ENCODE measurements around the gene SERPINB1. TPM values are rescaled to one million over a fixed set of nuclear protein-coding genes. Genes with fewer than 3 reads are reported as not detected.

Gene SERPINB1
- total RNA-seq, 4 donors from 2014 or later: 7.7 to 28.2 (median 17.2) TPM

DNA sequence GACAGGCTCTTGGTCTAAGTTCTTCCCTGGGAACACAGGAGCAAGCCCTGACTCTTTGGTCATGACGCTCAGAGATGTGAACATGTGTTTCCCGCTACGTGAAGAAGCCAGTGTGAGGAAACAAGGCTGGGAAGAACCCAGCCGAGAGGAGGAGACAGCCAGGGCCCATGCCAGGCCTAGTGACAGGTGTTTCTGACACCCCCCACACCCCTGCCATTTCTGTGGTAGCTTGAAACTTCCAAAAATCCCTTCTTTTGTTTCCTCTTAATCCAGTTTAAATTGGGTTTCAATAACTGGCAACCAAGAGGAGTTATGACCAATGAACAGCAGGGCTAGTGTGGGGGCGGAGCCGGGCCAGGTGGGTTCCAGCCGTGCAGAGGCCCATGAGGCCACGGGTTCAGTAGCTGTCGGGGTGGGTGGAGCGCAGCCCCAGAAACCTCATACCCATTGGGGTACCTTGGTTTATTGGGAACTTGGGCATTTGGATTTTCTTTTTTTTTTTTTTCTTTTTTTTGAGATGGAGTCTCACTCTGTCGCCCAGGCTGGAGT, 43.0 kb downstream of the SERPINB1 start:
- intact Hi-C loops (cut with DNase I; ENCODE audit: low total_unique reads): no loop called here
- H3K4me1 ChIP-seq: no peaks in the 10 kb centered on the region
- H3K36me3 ChIP-seq: no peaks in the 10 kb centered on the region
- H3K27ac ChIP-seq: no peak overlapping the region
- TF ChIP-seq POLR2A (IDR thresholded peaks at IDR 0.05): no peak
- TF ChIP-seq, protein P1, sequence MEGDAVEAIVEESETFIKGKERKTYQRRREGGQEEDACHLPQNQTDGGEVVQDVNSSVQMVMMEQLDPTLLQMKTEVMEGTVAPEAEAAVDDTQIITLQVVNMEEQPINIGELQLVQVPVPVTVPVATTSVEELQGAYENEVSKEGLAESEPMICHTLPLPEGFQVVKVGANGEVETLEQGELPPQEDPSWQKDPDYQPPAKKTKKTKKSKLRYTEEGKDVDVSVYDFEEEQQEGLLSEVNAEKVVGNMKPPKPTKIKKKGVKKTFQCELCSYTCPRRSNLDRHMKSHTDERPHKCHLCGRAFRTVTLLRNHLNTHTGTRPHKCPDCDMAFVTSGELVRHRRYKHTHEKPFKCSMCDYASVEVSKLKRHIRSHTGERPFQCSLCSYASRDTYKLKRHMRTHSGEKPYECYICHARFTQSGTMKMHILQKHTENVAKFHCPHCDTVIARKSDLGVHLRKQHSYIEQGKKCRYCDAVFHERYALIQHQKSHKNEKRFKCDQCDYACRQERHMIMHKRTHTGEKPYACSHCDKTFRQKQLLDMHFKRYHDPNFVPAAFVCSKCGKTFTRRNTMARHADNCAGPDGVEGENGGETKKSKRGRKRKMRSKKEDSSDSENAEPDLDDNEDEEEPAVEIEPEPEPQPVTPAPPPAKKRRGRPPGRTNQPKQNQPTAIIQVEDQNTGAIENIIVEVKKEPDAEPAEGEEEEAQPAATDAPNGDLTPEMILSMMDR (IDR thresholded peaks at IDR 0.05): no peak
- no peak for DNase-seq
- no peaks in the 10 kb centered on the region for H3K27me3 ChIP-seq
- no peak overlapping the region for H3K4me3 ChIP-seq
- H3K9me3 ChIP-seq: no peaks in the 10 kb centered on the region

- no peaks in the 10 kb centered on the region for H3K4me1 ChIP-seq
- TF ChIP-seq, protein P1 (IDR thresholded peaks at IDR 0.05): no peak
- no peak for TF ChIP-seq POLR2A (IDR thresholded peaks at IDR 0.05)
- DNase-seq: no peak
- no peak overlapping the region for H3K4me3 ChIP-seq
- intact Hi-C loops (cut with DNase I; ENCODE audit: low total_unique reads): no loop called here
- no peaks in the 10 kb centered on the region for H3K9me3 ChIP-seq
- no peaks in the 10 kb centered on the region for H3K27me3 ChIP-seq
- H3K27ac ChIP-seq: no peak overlapping the region
- H3K36me3 ChIP-seq: no peaks in the 10 kb centered on the region
Measured at GRCh38 chr6:2797564-2798031, 44.1 kb downstream of the SERPINB1 start.

DNA sequence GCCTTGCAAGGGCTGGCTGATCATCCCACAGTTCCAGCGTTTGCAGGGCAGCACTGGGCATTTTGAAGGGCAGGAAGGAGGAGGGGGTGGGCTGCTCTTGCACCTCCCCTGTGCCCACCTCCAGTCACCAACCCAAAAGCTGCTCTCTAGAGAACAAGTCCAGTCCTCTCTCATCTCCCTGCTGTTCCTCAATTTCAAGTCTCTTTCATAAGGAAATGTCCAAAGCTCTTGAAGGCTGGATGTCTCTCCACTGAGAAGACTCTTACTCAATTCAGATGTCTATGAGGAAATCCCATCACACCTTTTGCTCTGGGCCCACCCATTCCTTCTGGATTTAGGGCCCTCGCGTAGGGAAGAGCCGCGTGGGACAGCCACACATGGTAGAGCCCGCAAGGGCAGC, 44.8 kb downstream of the SERPINB1 start:
- H3K9me3 ChIP-seq: no peaks in the 10 kb centered on the region
- H3K27ac ChIP-seq: no peak overlapping the region
- no peak for DNase-seq
- no peaks in the 10 kb centered on the region for H3K4me1 ChIP-seq
- TF ChIP-seq POLR2A (IDR thresholded peaks at IDR 0.05): no peak
- TF ChIP-seq, protein P1 (IDR thresholded peaks at IDR 0.05): no peak
- H3K36me3 ChIP-seq: no peaks in the 10 kb centered on the region
- no peak overlapping the region for H3K4me3 ChIP-seq
- intact Hi-C loops (cut with DNase I; ENCODE audit: low total_unique reads): no loop called here
- no peaks in the 10 kb centered on the region for H3K27me3 ChIP-seq

DNA sequence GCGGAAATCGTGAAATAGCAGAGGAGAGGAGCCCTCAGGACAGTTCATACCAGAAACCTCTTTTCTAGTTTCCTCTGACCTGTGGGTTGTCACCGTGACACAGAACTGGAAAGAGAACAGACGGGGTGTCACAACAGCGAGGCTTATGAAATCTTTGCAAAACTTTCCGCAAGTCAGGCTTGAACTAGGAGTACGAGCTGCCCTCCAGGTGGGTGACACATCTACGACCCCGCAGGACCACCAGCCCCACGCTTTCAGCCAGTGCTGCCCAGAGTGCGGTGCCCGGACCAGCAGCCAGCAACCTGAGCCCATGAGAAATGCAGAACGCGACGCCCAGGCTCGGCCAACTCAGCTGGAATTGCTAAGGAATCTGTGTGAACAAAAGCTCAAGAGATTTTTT, 45.7 kb downstream of the SERPINB1 start:
- no peaks in the 10 kb centered on the region for H3K4me1 ChIP-seq

GRCh38 chr6:2795162-2795561, 46.5 kb downstream of the SERPINB1 start:
- Histone ChIP-seq H3K27me3 (no peaks in the 10 kb centered on the region), H3K27ac (no peak overlapping the region), H3K36me3 (no peaks in the 10 kb centered on the region), H3K9me3 (no peaks in the 10 kb centered on the region), H3K4me1 (no peaks in the 10 kb centered on the region), H3K4me3 (no peak overlapping the region)
- TF ChIP-seq, protein P1 (IDR thresholded peaks at IDR 0.05): no peak
- TF ChIP-seq POLR2A (IDR thresholded peaks at IDR 0.05): no peak
- intact Hi-C loops (cut with DNase I; ENCODE audit: low total_unique reads): no loop called here
- DNase-seq: no peak

More for the DNA sequence above, 45.7 kb downstream of the SERPINB1 start:
- H3K9me3 ChIP-seq: no peaks in the 10 kb centered on the region
- no peak for TF ChIP-seq POLR2A (IDR thresholded peaks at IDR 0.05)
- TF ChIP-seq, protein P1 (IDR thresholded peaks at IDR 0.05): no peak
- H3K36me3 ChIP-seq: no peaks in the 10 kb centered on the region
- intact Hi-C loops (cut with DNase I; ENCODE audit: low total_unique reads): no loop called here
- H3K4me3 ChIP-seq: no peak overlapping the region
- no peak overlapping the region for H3K27ac ChIP-seq
- H3K27me3 ChIP-seq: no peaks in the 10 kb centered on the region
- DNase-seq: no peak

All from uterus (tissue), 4 donors.